GM19467 (cell line): ENCODE data around the gene GABPB2.
A peak's percentile ranks its signal among the peaks of the same experiment; 100 is the strongest.

Experiments used
- ATAC-seq: cut with Tn5 transposase; IDR thresholded peaks from one replicate; pipeline ENCODE4 v1.9.1; 2021; ENCODE audit warnings: mild to moderate bottlenecking, moderate library complexity; ENCODE audit not compliant: unreplicated experiment

Gene GABPB2

GRCh38 chr1:151070474-151071276 is at the start of gene GABPB2:
Gene GABPB2 (plus strand): TSS chr1:151070761. CDS start chr1:151088190, 17,429 bp downstream.
- ATAC-seq: peak; percentile 77

- ATAC-seq: no peak
Observed at GRCh38 chr1:151024540-151025146, 45.9 kb upstream of the GABPB2 start.

GRCh38 chr1:151026460-151026859 is 44.1 kb upstream of the GABPB2 start:
- ATAC-seq: no peak

GRCh38 chr1:151032164-151032563 is 38.4 kb upstream of the GABPB2 start:
- no peak for ATAC-seq

GRCh38 chr1:151035167-151035566 is 35.4 kb upstream of the GABPB2 start:
- no peak for ATAC-seq

GRCh38 chr1:151036356-151036755 is 34.2 kb upstream of the GABPB2 start, which contains the start of gene BNIPL:
Gene BNIPL (plus strand): TSS chr1:151036586. CDS start chr1:151036726, 140 bp downstream.
- ATAC-seq: no peak

- no peak for ATAC-seq
Observed at GRCh38 chr1:151037032-151037431, 33.5 kb upstream of the GABPB2 start.

GRCh38 chr1:151039521-151039920 is 31.0 kb upstream of the GABPB2 start:
- ATAC-seq: no peak

- ATAC-seq: no peak
Observed at GRCh38 chr1:151043163-151043562, 27.4 kb upstream of the GABPB2 start.

GRCh38 chr1:151047591-151047924 is 23.0 kb upstream of the GABPB2 start, which contains the start of gene C1orf56:
Gene C1orf56 (plus strand): TSS chr1:151047751. CDS start chr1:151047848, 97 bp downstream.
- ATAC-seq: no peak

GRCh38 chr1:151047925-151048644 is 22.5 kb upstream of the GABPB2 start:
- no peak for ATAC-seq

- ATAC-seq: no peak
Observed at GRCh38 chr1:151048645-151049032, 21.9 kb upstream of the GABPB2 start.

GRCh38 chr1:151049458-151049857 is 21.1 kb upstream of the GABPB2 start:
- ATAC-seq: no peak

- no peak for ATAC-seq
Observed at GRCh38 chr1:151050051-151050688, 20.4 kb upstream of the GABPB2 start.

- no peak for ATAC-seq
Observed at GRCh38 chr1:151051356-151052009, 19.1 kb upstream of the GABPB2 start.

- no peak for ATAC-seq
Observed at GRCh38 chr1:151054971-151055547, 15.5 kb upstream of the GABPB2 start.

- ATAC-seq: no peak
Observed at GRCh38 chr1:151055581-151055980, 15.0 kb upstream of the GABPB2 start.

- ATAC-seq: no peak
Observed at GRCh38 chr1:151056149-151056548, 14.4 kb upstream of the GABPB2 start.

- no peak for ATAC-seq
Observed at GRCh38 chr1:151058692-151059091, 11.9 kb upstream of the GABPB2 start.
